DMS114 treated with DMSO at 0.1 percent for 48 hours (cell line): ENCODE measurements around the gene NHSL2.

ENCODE experiments used
- DNase-seq: peaks from one replicate; lab custom pipeline; 2025; ENCODE audit not compliant: unreplicated experiment; lab: John Stamatoyannopoulos, UW

The NHSL2 gene

DNA sequence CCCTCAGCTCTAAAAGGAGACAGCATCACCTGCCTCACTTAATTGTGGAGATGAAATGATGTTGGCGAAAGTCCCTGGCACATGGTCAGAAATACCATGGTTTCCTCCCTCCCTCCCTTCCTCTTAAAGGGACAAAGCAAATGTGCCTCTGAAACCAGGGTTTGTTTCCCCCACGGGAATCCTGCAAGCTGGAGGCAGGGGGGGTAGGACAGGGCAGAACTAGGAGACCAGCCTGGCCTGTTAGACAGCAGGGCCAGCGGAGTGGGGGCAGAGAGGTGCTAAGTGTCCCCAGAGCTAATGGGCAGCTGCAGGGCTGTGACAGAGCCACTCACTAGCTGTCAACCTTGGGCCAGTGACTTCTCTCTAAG is 215.4 kb downstream of the NHSL2 start:
- DNase-seq = no peak

- DNase-seq = peak; percentile 58
Observed at GRCh38 chrX:72126539-72127140, 216.0 kb downstream of the NHSL2 start.

DNA sequence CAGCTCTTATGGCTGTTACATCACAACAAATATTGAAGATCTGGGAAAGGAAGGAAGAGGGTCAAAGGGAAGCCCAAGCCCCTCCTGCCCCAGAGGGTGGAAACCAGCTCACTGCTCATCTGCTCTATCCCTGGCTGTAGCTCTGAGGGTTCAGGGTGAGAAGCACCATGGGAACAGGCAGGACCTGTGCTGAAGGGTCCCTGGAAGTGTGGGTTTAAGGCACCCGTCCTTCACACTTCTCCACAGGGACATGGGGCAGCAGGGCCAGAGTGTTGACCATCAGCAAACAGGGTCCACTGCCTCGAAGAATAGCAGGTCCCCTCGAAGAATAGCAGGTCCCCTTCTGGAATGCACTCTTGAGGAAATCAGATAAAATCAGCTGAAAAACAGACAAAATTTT is 216.7 kb downstream of the NHSL2 start:
- no peak for DNase-seq

DNA sequence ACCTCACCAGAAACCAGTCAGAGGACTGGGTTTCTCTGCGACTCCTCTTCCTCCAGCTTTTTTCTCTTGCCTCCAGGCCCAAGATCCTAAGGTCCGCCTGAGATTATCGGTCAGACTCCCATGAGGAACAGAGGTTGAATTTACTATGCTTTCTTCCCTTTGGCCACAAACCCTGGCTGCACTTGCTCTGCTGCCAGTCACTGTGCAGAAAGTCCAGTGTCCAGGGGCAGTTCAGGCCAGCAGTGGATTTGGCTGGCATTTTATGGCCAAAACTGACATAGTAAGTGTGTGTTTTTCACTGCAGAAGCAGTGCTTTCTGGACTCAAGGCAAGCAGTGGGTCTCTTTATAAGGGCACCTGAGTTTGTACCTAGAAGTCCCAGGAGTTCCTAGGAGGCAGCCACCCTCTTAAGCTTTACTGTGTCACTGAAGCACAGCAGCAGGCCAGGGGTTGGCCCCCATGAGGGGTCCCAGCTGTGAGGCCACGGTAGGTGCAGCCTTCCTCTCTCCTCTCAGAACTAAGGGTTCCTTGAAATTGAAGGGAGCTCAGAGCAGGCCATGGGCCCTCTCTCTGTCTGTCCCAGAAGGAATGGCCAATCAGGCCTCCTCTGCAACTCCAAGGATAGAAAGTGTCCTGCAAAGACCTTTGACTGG is 217.7 kb downstream of the NHSL2 start:
- DNase-seq = no peak

DNA sequence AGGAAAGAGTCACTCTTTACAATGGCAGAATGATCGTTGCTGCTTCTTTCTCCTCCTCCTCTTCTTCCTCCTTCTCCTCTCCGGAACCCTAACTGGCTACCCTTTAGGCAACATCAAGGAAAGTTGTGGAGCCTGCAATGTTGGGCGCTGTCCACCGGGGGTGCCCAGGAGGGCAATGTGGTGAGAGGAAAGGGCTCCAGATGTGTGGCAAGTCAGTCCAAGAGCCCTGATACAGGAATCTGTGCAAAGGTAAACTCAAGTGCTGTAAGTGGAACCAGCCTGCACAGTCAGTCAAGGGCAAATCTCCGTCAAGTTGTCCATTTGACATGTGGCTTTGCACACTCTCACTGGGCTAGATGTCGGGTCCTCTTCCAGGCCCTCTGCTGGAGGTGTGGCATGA is 218.2 kb downstream of the NHSL2 start:
- no peak for DNase-seq

- DNase-seq = no peak
Observed at GRCh38 chrX:72129661-72130060, 219.0 kb downstream of the NHSL2 start.

DNA sequence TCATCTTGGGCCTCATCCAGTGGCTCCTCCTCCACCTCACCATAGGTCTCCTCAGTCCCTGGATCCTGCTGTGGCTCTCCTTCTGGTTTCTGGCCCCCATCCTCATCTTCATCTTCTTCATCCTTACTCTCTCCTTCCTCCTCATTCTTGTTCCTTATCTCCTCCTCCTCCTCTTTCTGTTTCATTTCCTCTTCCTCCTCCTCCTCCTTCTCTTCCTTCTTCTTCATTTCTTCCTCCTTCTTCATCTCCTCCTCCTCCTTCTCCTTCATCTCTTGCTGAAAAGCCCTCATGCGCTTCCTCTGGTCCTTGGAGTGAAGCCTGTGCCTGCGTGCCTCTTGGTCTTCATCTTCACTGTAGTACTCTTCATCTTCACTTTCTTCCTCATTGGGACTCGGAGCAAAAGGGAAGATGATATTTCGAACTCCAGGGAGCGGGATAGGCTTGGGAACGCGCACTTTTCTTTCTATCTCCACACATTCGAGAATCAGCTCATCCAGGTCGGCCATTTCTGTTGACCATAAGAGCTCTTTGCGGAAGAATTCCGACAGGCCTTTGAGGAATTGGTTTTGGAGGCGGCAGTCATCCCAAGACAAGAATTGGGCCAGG is 219.6 kb downstream of the NHSL2 start:
- DNase-seq = no peak

DNA sequence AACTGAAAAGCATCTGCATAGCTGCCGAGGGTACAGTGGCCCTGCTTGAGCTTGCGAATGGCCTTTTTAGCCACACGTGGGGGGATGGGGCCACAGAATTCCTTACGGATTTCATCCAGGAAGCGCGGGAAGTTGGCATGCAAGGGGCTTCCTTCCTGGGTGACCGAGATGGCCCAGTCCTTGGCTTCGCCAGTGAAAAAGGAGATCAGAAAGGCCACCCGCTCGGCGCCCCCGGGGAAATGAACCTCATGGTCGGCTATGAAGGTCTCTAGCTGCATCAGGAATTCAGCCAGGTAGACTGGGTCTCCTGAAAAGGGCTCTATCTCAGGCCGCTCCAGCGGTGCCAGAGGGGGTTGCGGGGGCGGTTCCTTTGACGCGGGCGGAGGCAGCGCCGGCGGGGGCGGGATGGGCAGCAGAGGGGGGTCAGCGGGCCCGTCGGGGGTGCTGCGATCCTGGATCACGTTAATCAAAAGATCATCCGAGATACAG is 220.2 kb downstream of the NHSL2 start:
- no peak for DNase-seq

DNA sequence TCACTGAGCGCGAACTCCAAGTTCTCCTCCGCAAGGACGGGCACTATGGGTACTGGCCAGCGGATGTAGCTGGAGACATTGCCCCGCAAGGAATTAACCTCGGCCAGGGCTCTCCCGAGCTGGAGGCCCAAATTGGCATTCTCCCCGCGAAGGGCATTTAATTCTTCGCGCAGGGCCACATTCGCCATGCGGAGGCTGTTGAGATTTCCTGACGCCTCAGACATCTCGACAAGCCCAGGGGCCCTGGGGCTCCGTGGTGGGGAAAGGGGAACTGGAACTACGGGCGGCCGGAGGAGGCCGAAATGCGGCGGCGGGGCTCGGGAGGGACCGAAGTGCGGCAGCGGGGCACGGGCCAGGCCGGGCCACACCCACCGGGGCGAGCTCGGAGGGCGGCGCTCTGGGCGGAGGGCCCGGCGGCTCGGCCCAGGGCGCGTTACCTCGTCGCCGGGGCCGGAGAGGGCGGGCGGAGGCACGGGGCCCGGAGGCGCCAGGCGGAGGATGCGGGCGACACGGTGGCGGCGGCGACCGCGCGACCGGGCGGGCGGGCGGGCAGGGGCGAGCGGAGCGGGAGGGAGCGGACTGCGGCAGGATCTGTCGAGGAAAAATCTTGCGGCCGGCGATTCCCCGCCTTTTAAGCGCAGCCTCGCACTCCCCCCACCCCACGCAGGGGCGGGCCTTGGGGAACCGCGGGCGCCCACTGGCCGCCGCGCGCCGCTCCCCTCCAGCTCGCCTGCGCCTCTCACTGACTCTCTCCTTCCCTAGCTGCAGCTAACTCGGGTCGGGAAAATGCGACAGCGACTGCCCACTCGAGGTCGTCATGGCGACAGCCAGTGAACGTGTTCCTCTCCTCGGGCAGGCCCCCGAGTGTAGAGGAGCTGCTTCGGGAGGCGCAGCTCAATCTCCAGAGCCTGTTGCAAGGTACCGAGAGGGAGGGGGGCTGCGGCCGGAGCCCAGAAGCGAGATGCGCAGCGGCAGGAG is 221.0 kb downstream of the NHSL2 start, which contains the start of gene RTL5:
Gene RTL5 (minus strand): TSS at position 599 of the 978 bp plus-strand sequence.
- DNase-seq = peak; percentile 68

GRCh38 chrX:72132456-72132855 is 221.8 kb downstream of the NHSL2 start:
- DNase-seq = no peak

DNA sequence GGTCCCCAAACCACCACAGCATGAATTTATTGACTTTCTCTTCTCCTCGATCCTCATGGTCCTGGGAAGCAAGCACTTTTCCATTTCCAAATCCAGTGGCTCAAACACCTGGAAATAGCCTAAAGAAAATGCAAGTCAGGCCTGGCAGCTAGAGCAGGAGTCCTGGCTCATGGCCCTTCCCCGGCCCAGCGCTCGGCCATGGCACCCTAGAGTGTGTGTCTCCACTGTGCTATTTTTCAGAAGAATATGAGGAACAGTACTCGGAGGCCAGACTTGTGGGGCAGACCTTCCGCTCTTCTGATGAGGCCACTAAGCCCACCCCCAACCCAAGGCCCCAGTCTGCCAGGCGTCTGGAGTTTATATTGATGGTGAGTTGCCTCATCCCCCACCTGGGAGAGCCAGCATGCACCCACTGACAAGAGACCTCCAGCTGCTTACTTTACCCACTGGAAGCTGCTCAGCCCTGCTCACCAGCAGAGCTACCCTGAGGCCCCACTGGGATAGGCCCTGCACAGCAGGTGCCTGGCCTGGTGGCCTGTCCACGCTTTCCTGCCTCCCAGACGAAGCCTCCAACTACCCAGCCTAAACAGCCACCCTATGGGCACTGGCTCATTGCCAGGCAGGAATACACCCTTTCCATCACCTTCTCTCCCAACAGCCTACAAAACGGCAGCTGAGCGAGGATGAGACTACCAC is 223.4 kb downstream of the NHSL2 start:
- DNase-seq = no peak

GRCh38 chrX:72137846-72138495 is 227.3 kb downstream of the NHSL2 start:
- DNase-seq = no peak

DNA sequence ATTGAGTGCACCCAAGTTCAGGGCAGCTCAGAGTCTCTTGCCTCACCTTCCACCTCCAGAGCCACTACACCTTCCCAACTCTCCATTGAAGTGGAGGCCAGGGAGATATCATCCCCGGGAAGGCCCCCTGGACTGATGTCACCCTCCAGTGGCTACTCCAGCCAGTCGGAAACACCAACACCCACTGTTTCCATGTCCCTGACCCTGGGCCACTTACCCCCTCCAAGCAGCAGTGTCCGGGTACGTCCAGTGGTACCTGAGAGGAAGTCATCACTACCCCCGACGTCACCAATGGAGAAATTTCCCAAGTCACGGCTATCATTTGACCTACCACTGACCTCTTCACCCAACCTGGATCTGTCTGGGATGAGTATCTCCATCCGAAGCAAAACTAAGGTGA is 228.9 kb downstream of the NHSL2 start:
- no peak for DNase-seq

- no peak for DNase-seq
Observed at GRCh38 chrX:72141372-72142004, 230.8 kb downstream of the NHSL2 start.

- DNase-seq = no peak
Observed at GRCh38 chrX:72142094-72142793, 231.6 kb downstream of the NHSL2 start.

DNA sequence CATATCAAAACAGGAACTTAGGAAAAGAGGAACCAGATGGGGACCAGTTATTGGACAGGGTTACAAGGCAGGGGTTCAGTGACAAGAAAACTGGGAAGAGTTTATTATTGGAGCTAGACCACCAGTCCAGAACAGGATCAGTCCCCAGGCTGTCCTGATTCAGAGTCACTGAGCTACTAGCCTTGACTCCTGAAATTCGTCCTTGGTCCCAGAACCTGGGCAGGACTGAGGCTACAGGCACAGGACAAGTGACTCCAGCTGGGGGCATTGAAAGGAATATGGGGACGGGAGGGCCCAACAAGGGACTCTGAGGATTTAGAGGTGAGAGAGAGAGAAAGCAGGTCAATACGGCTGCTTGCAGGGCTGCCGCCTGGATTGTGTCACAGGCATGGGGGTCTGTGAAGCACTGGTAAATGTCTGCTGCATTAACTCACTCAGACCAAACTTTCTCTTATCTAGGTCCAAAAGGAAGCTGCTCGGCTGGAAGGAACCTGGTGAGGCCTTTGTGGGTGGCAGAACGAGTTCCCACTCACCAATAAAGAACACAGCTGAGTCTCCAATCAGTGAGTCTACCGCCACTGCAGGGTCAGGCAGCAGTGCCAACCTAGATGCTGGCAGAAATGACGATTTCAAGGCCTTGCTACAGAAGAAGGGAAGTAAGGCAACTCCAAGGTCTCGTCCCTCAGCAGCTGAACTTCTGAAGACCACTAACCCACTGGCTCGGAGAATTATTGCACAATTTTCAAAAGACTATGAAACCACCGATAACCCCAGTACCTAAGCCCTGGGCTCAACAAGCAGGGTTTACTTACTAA is 232.4 kb downstream of the NHSL2 start:
- DNase-seq = no peak

GRCh38 chrX:72143609-72143907 is 232.9 kb downstream of the NHSL2 start:
- no peak for DNase-seq

DNA sequence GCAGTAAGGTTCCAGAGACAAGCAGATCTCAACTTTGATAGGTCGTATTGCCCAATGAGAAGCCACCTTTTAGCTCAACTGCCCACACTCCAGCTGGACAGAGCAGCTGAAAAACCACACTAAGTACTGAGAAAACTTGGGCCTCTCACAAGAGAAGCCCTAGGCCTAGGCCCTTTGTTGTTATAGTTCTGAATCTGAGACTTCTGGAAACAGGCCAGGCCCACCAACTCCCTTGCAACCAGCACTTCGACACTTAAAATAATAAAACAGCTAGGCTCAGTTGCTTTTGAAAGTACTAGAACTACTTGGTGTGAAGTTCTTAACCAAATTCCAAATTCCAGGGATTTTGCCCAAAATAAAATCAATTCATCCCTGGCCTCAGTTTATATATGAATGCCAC is 234.5 kb downstream of the NHSL2 start:
- no peak for DNase-seq
